Cerebellar cortex (tissue), 1 donor: ENCODE measurements around the gene COTL1.

Experiments used
- DNase-seq: peaks from one replicate; pipeline ENCODE4 v3.0.0-alpha.2; 2015; ENCODE audit warnings: low spot score

The COTL1 gene, protein sequence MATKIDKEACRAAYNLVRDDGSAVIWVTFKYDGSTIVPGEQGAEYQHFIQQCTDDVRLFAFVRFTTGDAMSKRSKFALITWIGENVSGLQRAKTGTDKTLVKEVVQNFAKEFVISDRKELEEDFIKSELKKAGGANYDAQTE

DNA sequence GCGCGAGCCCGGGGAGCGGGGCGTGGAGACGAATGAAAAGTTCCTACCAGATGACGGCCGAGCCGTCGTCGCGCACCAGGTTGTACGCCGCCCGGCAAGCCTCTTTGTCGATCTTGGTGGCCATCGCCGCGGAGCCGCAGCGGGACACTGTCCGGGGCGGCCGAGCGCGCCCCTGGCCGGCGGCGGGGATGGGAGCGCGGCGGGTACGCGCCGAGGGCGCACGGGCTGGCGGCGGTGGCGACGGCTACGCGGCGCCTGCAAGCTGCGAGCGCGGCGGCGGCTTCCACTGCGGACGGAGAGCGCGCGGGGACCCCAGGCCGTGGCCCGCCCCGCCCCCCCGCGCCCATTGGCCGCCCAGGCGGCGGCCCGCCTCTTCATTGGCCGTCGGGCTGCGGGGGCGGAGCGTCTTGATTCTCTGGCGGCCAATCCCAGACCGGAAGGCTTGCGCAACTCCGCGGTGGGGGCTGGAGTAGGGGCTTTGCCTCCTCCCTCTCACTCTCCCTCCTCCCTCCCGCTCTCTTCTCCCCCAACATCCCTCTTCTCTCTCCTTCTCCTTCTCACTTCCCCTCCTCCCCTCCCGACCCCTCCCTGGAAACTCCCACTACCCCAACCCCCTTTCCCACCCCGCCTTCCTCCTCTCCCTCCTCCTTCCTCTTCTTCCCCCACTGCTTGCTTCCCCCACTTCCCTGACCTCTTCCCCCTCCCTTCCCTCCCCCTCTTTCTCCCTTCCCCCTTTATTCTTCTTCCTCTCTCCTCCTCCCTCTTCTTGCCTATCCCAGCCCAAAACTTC lies at the start of gene COTL1:
Gene COTL1, minus strand, starts transcription at position 288 of the 790 bp plus-strand sequence. Its CDS starts 164 bp downstream, at position 124.
- DNase-seq, result peak; percentile 98

DNA sequence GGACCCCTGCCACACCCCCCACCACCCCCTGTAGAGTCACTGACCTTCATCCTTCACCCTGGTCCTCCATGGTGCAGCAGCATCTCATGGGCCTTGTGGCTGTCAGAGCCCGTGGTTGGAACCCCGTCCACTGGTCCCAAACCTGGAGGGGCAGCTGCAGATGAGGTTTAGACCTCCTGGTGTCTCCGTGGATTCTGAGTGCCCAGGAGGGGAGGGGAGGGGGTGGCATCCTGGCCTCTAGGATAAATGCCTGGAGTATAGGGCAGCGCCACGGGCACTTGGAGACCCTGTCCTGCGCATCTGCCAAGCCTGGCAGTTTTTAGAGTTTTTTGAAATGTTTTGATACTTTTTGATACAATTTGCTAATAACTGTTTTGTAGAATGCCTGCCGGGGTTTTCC lies 48.0 kb upstream of the COTL1 start:
- DNase-seq, result no peak

GRCh38 chr16:84665359-84665758 lies 47.5 kb upstream of the COTL1 start:
- no peak for DNase-seq

GRCh38 chr16:84663433-84664101 lies 45.7 kb upstream of the COTL1 start:
- no peak for DNase-seq

DNA sequence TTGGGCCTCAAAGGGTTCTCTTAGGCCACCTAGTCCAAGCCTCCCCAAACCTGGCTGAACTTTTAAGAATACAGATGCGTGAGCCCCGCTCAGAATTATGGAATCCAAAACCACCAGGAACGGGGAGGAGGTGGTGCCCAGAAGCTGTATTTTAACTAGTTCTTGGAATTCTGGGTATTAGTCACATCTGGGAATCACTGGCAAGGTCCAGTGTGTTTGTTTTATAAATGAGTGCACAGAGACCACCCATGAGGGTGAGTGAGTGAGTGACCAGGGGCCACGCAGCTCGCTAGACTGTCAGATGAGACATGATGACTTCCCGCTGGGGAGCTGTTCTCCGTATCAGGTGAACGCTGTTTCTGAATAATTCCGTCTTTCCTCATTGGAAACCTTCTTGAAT lies 44.6 kb upstream of the COTL1 start:
- no peak for DNase-seq

DNA sequence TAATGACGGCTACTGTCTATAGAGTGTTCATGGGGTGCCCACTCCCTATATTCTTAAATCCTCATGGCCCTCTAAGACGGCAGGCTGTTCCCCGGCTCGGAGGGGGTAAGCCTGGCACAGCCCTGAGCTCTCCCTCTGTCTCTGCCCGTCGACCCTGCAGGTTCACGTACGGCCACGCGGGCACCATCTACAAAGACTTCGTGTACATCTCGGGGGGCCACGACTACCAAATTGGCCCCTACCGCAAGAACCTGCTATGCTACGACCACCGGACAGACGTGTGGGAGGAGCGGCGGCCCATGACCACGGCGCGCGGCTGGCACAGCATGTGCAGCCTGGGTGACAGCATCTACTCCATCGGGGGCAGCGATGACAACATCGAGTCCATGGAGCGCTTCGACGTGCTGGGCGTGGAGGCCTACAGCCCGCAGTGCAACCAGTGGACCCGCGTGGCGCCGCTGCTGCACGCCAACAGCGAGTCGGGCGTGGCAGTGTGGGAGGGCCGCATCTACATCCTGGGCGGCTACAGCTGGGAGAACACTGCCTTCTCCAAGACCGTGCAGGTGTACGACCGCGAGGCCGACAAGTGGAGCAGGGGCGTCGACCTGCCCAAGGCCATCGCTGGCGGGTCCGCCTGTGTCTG lies 43.7 kb upstream of the COTL1 start:
- DNase-seq, result no peak

GRCh38 chr16:84660973-84661372 lies 43.1 kb upstream of the COTL1 start:
- no peak for DNase-seq

GRCh38 chr16:84659656-84660300 lies 41.9 kb upstream of the COTL1 start:
- no peak for DNase-seq

DNA sequence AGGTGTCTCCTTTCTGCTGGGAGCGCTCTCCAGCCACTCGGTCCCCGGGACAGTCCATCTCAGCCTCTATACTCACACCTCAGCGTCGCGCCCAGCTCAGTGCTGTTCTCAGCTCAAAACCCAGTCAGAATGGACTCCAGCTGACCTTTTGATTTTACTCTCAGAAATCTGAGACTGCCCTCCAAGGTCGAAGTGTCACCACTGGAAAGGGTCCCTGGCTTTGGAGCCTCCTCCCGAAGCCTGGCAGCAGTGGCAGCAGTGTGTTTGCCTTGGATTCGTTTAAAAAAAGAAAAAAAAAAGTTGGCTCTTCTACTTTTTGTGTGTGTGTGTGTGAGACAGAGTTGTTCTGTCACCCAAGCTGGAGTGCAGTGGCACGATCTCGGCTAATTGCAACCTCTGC lies 40.8 kb upstream of the COTL1 start:
- no peak for DNase-seq

- no peak for DNase-seq
Observed at GRCh38 chr16:84657229-84657837, 39.5 kb upstream of the COTL1 start.

DNA sequence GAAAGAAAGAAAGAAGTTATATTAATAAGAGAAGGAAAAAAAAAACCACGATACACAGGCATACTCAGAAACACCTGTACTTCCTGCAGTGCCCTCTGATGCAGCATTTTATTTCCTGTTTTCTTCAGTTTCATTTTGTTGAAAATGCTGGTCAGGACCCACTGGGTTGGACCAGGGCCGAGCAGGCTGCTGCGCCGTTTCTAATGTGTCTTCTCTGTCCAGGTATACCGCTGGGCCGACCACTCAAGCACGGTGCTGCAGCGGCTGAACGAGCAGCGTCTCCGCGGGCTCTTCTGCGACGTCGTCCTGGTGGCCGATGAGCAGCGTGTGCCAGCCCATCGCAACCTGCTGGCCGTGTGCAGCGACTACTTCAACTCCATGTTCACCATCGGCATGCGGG lies 38.8 kb upstream of the COTL1 start:
- no peak for DNase-seq

DNA sequence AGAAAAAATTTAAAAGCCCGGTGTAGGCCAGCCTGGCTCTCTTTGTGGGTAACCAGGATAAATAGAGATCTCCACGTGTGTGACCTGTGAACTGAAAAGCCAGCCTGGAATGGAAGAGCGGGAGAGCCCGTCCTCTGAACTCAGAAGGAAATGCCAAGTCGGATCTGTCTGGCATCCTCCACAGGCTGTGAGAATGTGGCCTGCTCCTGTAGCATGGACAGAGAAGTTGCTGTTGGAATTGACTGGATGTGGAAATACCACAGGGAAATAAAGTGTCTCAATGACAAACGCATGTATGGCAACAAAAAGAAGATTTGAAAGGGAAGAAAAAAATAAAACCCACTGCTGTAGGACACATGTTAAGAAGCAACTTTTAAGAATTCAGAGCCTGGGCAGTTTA lies 37.1 kb upstream of the COTL1 start:
- DNase-seq, result no peak

GRCh38 chr16:84654238-84654637 lies 36.4 kb upstream of the COTL1 start:
- DNase-seq, result no peak

GRCh38 chr16:84652566-84652965 lies 34.7 kb upstream of the COTL1 start:
- no peak for DNase-seq

- no peak for DNase-seq
Observed at GRCh38 chr16:84650062-84650991, 32.4 kb upstream of the COTL1 start.

- no peak for DNase-seq
Observed at GRCh38 chr16:84649511-84649861, 31.6 kb upstream of the COTL1 start.

DNA sequence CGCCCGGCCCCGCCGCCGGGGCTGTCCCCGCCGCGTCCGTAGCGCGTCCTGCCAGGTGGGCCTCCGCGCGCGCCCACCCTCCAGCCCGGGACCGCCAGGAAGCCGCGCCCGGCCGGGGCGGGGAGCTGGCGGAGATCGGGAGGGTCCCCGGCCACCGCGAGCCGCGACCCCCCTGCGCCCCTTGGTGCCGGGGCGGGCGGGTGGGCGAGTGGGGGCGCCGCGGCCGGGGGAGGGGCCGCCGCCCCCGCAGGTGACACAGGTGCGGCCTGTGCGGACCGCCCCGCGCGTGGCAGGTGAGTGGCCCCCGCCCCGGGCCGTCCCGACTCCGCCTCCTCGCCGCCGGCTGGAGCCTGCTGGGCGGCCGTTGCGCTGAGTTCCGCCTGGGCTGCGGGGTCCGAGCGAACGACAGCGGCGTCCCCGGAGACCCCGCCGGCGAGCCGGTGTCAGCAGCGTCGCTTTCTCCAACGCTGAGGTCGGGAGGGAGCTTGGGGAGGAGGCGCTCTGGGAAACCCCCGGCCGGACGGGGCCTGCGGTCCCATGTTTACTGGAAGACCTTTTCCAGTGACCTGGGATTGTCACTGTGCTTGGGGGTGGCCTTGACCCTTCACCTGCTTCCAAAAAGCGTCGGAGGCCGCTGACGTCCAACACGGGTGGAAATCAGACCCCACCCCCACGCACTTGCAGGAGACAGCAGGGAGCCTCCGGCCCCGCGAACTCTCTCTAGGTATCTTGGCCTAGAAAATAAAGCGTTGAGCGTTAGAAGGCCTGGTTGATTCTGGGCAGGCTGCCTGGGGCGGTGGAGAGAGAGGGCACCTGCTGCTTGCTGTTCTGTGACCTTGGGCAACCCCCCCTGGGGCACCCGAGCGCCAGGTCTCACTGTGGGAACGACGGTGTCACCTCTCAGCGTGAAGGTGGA lies 31.0 kb upstream of the COTL1 start:
- no peak for DNase-seq

- DNase-seq, result peak; percentile 19
Observed at GRCh38 chr16:84647828-84648594, 30.1 kb upstream of the COTL1 start, which contains the start of gene KLHL36. KLHL36 (plus strand) TSS chr16:84648511; CDS start chr16:84650868, 2,357 bp downstream.

GRCh38 chr16:84643674-84644073 lies 25.8 kb upstream of the COTL1 start:
- no peak for DNase-seq
